ENCODE measurements around the gene SECTM1.
A peak's percentile ranks its signal among the peaks of the same experiment; 100 is the strongest.
"Not testable (repeated sequence)": the region's sequence is repeated elsewhere in the genome, so short reads cannot be mapped to it uniquely, and the experiment has no call there.

The SECTM1 gene

DNA sequence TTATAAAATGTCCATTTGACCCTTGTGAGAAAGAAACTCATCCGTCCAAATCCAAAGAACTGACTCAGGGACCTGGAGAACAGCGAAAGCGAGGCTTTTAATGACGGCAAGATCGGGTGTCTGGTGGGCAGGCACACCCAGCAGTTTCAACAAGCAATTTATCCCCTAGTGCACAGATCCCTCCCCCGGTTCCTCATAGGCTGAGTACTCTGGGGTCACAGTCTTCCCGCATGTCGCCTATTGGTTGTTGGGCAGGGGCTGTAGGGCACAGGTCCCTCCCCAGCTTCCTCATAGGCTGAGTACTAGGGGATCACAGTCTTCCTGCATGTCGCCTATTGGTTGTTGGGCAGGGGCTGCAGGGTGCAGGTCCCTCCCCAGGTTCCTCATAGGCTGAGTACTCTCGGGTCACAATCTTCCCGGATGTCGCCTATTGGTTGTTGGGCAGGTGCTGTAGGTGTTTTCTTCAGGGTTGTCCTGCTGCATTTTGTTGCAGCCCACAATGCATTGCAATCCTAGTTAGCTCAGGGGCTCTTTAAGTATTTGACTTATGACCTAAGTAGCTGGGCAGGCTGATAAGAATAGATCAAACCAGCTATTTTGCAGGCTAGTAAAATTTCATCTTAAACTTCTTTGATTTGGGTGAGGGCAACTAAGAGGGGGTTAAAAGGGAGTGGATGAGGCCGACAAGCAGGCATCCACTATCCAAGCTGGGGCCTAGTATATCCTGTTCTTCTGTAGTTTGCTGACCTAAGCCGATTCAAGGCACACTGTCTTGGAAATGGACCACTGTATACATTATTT is 34.4 kb upstream of the SECTM1 start:
- DNase-seq = peak; percentile 94

DNA sequence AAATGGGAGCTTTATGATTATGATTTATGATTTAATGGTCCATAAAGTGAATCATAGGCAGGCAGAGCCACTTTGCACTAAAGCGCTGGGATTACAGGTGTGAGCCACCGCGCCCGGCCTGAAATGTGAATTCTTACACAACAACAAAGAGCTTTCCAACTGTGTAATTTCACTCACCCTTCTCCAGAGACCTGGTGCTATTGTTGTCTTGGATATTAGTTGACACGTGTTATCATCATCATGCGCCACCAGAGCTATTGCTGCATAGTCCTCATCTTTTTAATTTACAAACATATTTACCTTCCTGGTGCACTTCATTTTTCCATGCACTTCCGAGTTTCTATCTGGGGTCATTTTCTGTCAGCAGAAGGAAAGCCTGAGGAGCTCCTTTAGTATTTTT is 33.2 kb upstream of the SECTM1 start:
- DNase-seq = no peak

DNA sequence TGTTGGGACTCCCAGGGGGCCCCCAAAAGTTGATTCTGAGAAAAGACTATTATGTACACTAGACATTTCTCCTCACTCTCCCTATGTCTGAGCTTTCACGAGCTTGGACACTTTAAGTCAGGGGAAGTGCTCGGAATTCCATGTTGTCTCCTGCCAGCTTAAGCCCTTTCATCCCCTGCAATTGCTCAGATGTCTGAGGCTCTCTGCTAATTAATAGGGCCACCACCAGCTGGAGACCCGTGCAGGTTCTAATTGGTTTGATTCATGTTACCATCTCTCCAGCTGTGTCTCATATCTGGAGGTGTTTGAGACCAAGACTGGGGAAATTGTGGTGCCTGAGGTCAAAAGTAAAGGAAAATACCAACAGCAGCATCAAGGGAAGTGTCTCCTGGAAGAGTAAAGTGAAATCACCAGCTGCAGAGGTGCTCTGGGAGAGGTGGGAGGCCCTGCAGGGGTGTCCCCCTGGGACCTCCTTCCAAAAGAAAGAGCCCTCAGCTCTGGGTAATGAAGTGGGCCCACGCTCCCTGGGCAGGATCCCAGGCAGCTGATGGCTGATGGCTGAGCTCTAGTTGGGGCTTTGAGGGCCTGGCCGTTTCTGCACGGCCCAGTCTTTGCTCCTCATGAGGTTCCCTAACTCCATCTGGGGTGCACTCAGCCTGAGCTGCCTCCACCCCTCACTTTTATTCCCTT is 32.2 kb upstream of the SECTM1 start:
- peak; percentile 82 for DNase-seq

DNA sequence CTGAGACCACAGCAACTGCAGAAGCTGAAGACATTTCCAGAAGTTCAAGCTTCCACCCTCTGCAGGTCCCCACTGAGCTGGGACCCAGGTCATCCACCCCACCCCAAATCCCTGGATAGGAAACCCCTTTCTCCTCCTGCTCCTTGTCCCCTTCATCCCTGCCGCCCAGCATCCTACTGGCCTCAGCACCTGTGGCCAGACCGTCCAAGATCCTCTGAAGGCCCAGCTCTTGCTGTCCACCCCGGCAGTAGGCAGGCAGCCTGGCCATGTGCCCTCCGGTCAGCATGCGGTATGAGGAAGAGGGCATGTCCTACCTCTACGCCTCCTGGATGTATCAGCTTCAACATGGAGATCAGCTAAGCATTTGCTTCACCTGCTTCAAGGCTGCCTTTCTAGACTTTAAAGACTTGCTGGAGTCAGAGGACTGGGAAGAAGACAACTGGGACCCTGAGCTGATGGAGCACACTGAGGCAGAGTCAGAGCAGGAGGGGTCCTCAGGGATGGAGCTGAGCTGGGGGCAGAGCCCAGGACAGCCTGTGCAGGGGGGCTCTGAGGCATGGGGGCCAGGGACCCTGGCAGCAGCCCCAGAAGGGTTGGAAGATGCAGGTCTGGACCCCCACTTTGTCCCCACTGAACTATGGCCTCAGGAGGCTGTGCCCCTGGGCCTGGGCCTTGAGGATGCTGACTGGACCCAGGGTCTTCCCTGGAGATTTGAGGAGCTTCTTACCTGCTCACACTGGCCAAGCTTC is 28.5 kb upstream of the SECTM1 start:
- DNase-seq = no peak

DNA sequence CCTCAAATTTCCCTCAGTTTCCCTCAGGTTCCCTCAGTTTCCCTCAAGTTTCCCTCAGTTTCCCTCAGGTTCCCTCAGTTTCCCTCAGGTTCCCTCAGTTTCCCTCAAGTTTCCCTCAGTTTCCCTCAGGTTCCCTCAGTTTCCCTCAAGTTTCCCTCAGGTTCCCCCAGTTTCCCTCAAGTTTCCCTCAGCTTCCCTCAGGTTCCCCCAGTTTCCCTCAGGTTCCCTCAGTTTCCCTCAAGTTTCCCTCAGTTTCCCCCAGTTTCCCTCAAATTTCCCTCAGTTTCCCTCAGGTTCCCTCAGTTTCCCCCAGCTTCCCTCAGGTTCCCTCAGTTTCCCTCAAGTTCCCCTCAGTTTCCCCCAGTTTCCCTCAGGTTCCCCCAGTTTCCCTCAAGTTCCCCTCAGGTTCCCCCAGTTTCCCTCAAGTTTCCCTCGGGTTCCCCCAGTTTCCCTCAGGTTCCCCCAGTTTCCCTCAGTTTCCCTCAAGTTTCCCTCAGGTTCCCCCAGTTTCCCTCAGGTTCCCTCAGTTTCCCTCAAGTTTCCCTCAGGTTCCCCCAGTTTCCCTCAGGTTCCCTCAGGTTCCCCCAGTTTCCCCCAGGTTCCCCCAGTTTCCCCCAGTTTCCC is 26.0 kb upstream of the SECTM1 start:
- not testable (repeated sequence) for DNase-seq

DNA sequence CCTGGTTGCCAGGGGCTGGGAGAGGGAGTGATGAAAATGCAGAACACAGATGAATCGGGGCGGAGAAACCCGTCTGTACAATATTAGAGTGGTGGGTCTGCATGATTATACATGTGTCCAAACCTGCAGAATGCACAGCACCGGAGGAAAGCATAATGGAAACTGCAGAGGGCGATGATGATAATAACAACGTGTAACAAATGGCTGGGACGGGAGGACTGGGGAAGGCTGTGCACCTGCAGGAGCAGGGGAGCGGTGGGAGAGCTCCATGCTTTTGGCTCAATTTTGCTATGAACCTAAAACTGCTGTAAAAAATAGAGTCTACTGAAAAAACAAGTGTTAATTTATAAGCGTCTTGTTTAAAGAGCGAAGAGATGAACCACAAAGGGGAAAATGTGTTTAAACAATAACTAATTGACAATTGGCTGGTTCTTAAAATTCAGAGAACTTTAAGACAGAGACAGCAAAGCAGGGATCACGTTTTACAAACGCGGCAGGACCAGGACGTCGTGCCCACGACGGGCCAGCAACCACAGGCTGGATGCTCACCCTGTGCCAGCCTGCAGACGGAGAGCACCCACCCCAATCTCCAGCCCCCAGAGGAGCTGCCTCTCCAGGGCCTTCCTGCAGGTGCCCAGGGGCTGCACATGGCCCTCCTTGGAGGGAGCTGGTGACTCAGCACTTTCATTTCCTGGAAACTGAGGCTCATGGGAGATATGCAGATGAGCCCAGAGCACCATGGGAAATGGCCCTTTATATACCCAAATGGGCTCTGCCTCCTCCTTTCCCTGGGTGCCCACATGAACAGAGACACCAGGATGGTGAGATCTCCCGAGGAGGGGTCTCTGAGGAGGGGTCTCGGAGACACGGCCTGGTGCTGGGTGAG is 25.1 kb upstream of the SECTM1 start, which contains the start of gene TEX19:
Gene TEX19 (plus strand): TSS at position 783 of the 886 bp plus-strand sequence. CDS start 2,904 bp downstream, outside the sequence.
- peak; percentile 82 for DNase-seq

DNA sequence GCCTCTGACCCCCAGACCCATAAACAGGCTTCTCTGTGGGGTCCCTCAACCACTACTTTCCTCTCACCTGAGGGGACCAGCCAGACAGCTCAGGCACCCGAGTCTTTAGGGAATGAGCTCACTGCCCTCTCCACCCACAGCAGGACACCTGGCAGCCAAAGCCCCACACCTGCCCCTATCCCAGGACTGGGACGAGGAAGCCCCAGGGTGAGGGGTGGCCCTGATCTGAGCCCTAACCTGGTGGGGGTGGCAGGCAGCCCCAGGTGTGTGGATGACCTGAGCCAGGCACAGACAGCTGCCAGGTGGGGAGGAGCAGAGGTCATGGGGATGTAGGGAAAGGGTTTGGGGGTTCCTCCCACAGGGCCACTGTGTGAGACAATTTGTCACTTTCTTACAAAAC is 23.8 kb upstream of the SECTM1 start:
- DNase-seq = no peak

DNA sequence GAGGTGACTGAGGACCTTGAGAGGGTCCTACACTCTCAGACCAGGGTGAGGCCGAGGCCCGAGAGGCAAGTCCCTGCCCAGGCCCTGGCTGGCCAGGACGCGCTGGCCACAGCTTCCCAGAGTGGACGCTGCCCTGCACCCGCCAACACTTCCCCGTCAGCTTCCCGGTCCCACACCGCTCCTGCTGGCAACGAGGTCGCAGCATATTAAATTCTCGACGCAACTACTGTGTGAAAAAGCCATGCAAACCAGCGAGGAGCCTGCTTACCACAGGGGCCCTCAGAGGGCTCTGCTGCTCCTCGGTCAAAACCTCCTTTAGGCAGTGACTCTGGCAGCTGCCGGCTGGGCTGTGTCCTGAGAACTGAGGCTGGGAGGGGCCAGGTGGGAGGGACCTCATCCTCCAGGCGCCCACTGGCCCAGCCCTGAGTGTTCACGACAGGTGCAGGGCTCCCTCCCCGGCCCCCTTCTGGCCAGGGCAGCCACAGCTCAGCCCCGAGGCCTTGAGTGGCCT is 23.3 kb upstream of the SECTM1 start:
- peak; percentile 59 for DNase-seq

DNA sequence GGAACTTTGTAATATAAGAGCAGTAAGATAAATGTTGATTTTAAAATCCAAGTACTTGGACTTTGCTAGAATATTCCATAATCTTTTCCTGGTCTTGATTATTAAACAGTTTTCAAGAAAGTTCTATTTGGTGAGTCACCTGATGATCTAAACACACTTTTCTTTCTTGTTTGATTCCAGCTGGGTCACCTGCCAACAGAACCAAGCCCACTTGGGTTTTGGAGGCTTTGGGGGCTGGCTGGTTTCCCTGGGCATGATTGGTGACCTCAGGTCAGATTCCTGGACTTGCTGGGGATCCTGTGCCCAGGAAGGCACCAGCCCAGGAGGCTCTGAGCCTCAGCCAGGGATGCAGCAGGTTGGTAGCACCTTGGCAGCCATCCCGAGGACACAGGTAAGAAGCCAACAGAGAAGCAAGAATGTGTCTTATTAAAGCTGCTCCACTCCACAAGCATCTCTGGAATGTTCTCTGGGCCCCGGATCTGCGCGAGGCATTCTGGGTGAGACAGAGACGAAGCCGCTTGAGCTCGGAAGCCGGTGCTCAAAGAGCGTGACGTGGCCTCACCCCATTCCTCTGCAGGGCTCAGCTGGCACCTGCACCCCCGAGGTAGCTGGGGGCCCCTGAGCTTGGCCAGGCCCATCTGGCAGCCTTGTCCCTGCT is 22.3 kb upstream of the SECTM1 start:
- no peak for DNase-seq

DNA sequence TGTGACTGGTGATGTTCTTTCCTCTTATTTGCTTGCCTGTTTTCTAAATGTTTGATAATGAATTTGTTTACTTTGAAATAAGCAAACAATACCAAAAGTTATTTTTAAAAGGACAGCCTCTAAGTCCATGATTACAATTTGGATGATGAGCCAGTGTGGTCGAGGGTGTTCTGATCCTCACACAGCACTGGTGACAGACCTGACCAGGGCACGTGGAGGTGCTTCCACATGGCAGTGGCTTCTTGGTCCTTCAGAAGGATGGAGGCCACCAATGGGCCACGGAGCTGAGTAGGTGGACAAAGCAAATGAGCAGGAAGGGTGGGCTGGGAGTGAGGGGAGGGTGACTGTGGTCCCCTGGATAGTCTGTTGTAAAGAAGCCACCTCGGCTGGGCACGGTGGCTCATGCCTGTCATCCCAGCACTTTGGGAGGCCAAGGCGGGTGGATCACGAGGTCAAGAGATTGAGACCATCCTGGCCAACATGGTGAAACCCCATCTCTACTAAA is 21.3 kb upstream of the SECTM1 start:
- no peak for DNase-seq

DNA sequence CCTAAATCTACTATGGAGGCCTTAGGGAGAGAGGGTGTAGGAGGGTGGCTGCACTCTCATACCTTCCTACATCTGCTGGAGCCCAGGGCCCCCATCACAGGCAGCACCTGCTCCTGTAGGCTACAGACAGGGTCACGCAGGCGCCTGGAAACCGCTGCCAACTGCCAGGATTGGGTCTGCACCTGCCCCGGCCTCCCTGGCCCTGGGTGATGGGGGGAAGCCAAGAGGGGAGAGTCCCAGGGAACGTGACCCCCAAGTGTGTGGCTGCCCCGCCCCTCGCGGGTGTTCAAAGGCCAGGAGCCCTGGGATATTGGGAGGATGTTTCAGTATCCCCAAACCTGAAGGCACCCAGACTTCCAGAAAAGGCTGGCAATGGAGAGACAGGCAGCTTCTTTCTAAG is 19.9 kb upstream of the SECTM1 start:
- no peak for DNase-seq

DNA sequence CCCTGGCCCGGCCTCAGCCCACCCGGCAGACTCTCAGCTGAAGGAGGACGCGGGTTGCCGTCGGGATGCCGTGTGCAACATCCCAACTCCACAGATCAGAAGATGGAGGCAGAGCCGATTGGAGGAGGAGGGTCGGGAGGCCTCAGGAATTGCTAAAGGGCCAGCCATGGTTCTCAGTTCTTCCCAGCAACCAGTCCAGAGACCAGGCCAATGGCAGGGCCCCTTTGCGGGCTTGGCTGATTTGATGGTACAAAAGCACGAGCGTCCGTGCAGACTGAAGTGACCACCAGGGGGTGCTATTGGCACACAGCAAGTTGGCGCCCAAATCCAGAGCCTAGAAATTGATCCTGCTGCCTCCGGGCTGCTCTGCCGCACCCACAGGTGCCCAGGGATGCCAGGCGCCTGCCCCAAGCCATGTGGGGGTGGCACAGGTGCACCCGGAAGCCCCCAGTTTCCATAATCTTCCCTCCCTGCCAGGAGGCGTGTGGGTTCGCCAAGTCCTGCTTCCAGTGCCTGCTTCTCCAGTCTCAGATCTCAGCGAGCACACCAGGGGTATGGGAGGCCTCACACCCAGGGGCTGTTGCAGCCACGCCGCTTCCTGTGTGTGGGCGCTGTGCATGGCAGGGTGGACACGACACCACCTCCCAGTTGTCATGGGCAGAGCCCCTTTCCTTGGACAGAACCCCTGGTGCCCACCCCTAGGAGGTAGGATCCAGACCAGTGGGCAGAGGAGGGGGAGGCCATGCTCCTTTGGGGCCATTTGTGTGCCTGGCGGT is 18.3 kb upstream of the SECTM1 start:
- DNase-seq = peak; percentile 95

DNA sequence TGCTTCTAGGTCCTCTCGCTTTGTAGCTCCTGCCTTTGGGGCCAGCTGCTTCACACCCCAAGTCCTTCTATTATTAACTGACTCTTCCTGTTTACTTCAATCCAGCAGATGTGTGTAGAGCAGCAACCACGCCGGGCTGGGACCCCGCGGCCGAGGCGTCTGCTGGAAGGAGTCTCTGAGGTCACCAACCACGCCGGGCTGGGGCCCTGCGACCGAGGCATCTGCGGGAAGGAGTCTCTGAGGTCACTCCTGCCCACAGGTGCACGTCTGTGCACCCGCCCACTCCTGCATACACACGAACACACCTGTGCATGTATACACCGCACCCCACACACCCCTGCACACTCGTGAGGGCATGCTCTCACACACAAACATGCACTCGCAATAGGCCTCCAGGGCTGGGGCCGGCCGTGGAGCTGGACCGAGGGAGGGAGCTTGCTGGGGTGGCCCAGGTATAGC is 17.7 kb upstream of the SECTM1 start:
- DNase-seq = no peak

DNA sequence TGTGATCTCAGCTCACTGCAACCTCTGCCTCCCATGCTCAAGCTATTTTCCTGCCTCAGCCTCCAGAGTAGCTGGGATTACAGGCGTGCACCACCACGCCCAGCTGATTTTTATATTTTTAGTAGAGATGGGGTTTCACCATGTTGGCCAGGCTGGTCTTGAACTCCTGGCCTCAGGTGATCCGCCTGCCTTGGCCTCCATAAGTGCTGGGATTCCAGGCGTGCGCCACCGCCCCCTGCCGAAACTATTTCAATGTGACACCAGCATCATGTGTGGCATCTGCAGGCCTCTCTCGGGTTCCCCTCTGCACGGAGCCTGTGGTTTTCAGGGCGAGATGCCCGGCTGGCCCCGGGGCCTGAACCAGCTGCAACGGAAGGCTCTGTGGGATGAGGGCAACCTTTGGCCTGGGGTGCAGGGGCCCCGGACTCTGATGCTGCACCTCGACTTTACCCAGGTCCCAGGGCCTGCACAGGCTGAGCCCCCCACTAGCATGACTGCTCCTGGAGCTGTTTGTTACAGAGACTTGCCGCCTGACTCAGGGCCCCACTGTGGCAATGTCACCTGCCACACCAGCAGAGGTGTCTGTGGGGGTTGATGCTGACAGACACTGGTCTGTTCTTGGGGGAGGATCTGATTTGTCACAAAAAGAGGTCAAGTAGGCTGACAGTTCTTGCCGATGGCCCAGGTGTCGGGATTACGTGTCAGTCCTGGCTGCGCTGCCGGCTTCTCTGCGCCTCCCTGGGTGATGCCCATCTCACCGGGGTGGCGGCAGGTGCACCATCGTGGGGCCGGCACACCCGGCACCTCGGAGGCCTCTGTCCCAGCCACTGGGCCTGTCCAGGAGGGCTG is 16.8 kb upstream of the SECTM1 start:
- DNase-seq = peak; percentile 50

DNA sequence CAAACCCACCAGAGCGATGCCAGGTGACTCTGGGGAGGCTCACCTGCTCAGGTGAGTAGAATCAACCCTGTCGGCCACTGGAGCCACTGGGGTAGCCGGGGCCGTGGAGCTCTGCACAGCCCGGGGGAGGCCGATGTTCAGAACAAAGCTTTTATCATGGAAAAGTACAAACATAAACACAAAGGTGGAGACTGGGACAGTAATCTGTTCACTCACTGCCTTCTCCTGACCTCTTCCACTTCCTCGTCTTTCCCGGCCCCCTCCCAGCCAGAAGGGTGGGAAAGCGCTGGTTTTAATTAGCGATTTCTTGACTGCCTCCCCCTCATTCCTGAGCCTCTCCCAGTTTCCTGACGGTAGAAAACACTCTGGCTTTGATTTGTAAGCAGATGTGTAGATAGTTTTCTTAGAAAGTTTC is 15.7 kb upstream of the SECTM1 start:
- no peak for DNase-seq

DNA sequence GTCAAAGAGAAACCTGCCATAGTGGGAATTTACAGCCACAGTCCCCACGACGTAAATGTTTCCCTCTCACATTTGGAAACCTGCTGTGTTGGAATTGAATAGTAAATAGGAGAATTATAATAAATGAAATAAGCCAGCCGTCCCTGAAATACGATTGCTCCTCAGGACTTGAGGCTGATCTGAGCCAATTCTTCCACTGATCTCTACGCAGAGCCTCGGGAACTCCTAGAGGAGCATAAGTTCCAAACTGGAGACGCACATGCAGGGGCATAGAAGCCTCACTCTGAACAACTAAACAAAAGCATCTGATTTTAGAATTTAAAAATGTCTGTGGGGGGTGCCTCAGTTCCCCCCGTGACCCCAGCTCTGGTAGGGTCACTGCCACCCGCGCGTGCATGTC is 15.3 kb upstream of the SECTM1 start:
- no peak for DNase-seq

DNA sequence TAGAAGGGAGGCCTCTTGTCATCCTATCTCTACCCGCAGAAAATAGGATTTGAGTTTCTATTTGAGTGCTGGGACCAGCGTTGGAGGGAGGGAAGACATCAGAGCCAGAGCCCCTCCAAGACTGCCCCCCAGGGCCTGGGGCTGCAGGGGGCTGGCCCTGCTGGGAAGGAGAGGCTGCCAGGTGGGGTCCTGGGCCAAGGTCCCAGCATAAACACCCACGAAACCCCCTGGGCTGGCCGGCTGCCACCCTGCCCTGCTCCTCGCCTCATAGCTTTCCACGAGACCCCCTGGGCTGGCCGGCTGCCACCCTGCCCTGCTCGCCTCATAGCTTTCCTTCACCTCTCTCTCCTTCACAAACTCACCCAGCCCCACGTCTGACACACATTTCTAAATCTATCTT is 14.9 kb upstream of the SECTM1 start:
- DNase-seq = no peak

DNA sequence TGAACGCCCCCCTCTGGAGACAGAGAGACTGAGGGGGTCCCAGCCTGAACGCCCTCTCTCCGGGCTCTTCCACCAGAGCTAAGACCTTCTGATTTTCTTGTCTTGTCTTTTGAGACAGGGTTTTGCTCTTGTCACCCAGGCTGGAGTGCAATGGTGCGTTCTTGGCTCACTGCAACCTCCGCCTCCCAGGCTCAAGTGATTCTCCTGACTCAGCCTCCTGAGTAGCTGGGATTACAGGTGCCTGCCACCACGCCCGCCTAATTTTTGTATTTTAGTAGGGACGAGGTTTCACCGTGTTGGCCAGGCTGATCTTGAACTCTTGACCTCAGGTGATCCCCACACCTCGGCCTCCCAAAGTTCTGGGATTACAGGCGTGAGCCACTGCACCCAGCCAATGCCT is 14.4 kb upstream of the SECTM1 start:
- DNase-seq = not testable (repeated sequence)
